Calu3 (cell line): ENCODE data around the gene FANCI. TPM values are rescaled to one million over a fixed set of nuclear protein-coding genes. Genes with fewer than 3 reads are reported as not detected.
"Not testable (repeated sequence)": the region's sequence is repeated elsewhere in the genome, so short reads cannot be mapped to it uniquely, and the experiment has no call there.

ENCODE experiments used
- BruUV-seq: library from RNA; stranded (reverse); fragments of 400-500 nt; replicated peaks from 2 replicates; lab custom pipeline; 2021; lab: Mats Ljungman, UMichigan
- CTCF ChIA-PET: fragments of 300-600 bp; sonication (Branson Sonifier 250); formaldehyde crosslinking; loops from one replicate; lab custom pipeline; 2022; ENCODE audit warnings: antibody characterized with exemption; lab: Charles Lee
- DNase-seq: peaks from one replicate; pipeline ENCODE4 v3.0.0; 2022
- H3K27ac Mint-ChIP-seq: one replicate; pipeline ENCODE4 v1.8.0; 2022; ENCODE audit warnings: mixed read lengths; ENCODE audit not compliant: unreplicated experiment
- H3K27me3 Mint-ChIP-seq: one replicate; pipeline ENCODE4 v1.8.0; 2022; ENCODE audit warnings: mixed read lengths; ENCODE audit not compliant: unreplicated experiment
- H3K36me3 Mint-ChIP-seq: one replicate; pipeline ENCODE4 v1.8.0; 2022; ENCODE audit warnings: mild to moderate bottlenecking, moderate library complexity, mixed read lengths; ENCODE audit not compliant: insufficient read depth, unreplicated experiment
- H3K4me1 Mint-ChIP-seq: one replicate; pipeline ENCODE4 v1.8.0; 2022; ENCODE audit warnings: mild to moderate bottlenecking, low read depth, mixed read lengths; ENCODE audit not compliant: unreplicated experiment
- H3K4me3 Mint-ChIP-seq: one replicate; pipeline ENCODE4 v1.8.0; 2022; ENCODE audit warnings: mild to moderate bottlenecking, low read depth, moderate library complexity, mixed read lengths; ENCODE audit not compliant: unreplicated experiment
- H3K9me3 Mint-ChIP-seq: one replicate; pipeline ENCODE4 v1.8.0; 2022; ENCODE audit warnings: low read depth, mixed read lengths; ENCODE audit not compliant: unreplicated experiment
- CTCF ChIP-seq: fragments of 200-600 bp; IDR thresholded peaks from one replicate; pipeline ENCODE4 v1.8.0; 2022; ENCODE audit warnings: antibody characterized with exemption; ENCODE audit not compliant: unreplicated experiment
- intact Hi-C: fragments of 100-400 bp; cut with micrococcal nuclease; formaldehyde crosslinking; loops from one replicate; pipeline ENCODE4 v1.10.0; 2022; ENCODE audit not compliant: unreplicated experiment
- total RNA-seq: library from RNA; stranded (reverse); gene quantifications from 2 replicates; pipeline ENCODE4 v1.2.3, GENCODE V29; 2022

Gene FANCI
- total RNA-seq, 1 experiment from 2014 or later = 138 TPM

- Mint-ChIP-seq H3K27me3 (peaks cover 44% of the 10 kb centered on the region), H3K4me1 (no peaks in the 10 kb centered on the region), H3K9me3 (no peaks in the 10 kb centered on the region), H3K4me3 (no peak overlapping the region), H3K36me3 (no peaks in the 10 kb centered on the region), H3K27ac (no peak overlapping the region)
- no peak for TF ChIP-seq CTCF
- no peak for DNase-seq
- intact Hi-C loops = no loop called here
- CTCF ChIA-PET = no interaction called here
- no TSS peak for BruUV-seq
Measured at GRCh38 chr15:89227425-89227824, 16.4 kb upstream of the FANCI start.

- peaks cover 57% of the 10 kb centered on the region for H3K27me3 Mint-ChIP-seq
- no peaks in the 10 kb centered on the region for H3K9me3 Mint-ChIP-seq
- H3K36me3 Mint-ChIP-seq = no peaks in the 10 kb centered on the region
- CTCF ChIA-PET = interaction anchor here (0.6 to 1.1 kb wide), 3 partner anchors 15 to 198 kb away, joined by 3 to 4 read pairs (median 3); no protein-coding TSS in a partner anchor
- no peak for DNase-seq
- TF ChIP-seq CTCF = no peak
- H3K4me1 Mint-ChIP-seq = no peaks in the 10 kb centered on the region
- H3K4me3 Mint-ChIP-seq = no peak overlapping the region
- intact Hi-C loops = no loop called here
- no peak overlapping the region for H3K27ac Mint-ChIP-seq
- no TSS peak for BruUV-seq
Measured at GRCh38 chr15:89230277-89230676, 13.5 kb upstream of the FANCI start.

GRCh38 chr15:89231832-89232231 is 11.9 kb upstream of the FANCI start:
- no TSS peak for BruUV-seq
- intact Hi-C loops = no loop called here
- H3K27me3 Mint-ChIP-seq = peaks cover 73% of the 10 kb centered on the region

GRCh38 chr15:89239883-89240810 is 3.6 kb upstream of the FANCI start:
- CTCF ChIA-PET = interaction anchor here (0.7 kb wide), 1 partner anchor 398 kb away, joined by 6 read pairs; no protein-coding TSS in a partner anchor
- Mint-ChIP-seq H3K36me3 (peaks cover 19% of the 10 kb centered on the region), H3K27me3 (peaks cover 67% of the 10 kb centered on the region), H3K4me1 (peaks cover 10% of the 10 kb centered on the region)
- H3K4me3 Mint-ChIP-seq, H3K9me3 Mint-ChIP-seq, BruUV-seq, H3K27ac Mint-ChIP-seq, DNase-seq, intact Hi-C loops: not testable (repeated sequence)

More at GRCh38 chr15:89231832-89232231, 11.9 kb upstream of the FANCI start:
- H3K9me3 Mint-ChIP-seq = no peaks in the 10 kb centered on the region
- no peak for DNase-seq
- no peak overlapping the region for H3K4me3 Mint-ChIP-seq
- no peaks in the 10 kb centered on the region for H3K36me3 Mint-ChIP-seq
- no peaks in the 10 kb centered on the region for H3K4me1 Mint-ChIP-seq
- CTCF ChIA-PET = no interaction called here
- no peak for TF ChIP-seq CTCF
- no peak overlapping the region for H3K27ac Mint-ChIP-seq
